IMR-90 (cell line): Measurements from ENCODE around the gene DISC1. TPM values are rescaled to one million over a fixed set of nuclear protein-coding genes. Genes with fewer than 3 reads are reported as not detected.
A peak's percentile ranks its signal among the peaks of the same experiment; 100 is the strongest.

ENCODE experiments used
- ATAC-seq: fragments of 200-7000 bp; cut with Tn5 transposase; 2 replicates; pipeline ENCODE4 v1.9.1; 2020; ENCODE audit warnings: low read depth, mild to moderate bottlenecking, moderate library complexity
- BruUV-seq: library from RNA; stranded (reverse); fragments of 400-500 nt; replicated peaks from 2 replicates; lab custom pipeline; 2021; lab: Mats Ljungman, UMichigan
- CTCF ChIA-PET: fragments of 300-600 bp; formaldehyde crosslinking; extraction: SDS; loops from one replicate; lab custom pipeline; 2021; ENCODE audit warnings: antibody characterized with exemption; lab: Yijun Ruan, JAX
- POLR2A ChIA-PET: fragments of 300-600 bp; sonication (Branson Sonifier 250); formaldehyde crosslinking; loops from one replicate; lab custom pipeline; 2022; ENCODE audit warnings: antibody characterized with exemption; ENCODE audit not compliant: unreplicated experiment; lab: Charles Lee
- DNase-seq: peaks from one replicate; pipeline ENCODE4 v3.0.0; 2013
- H2AFZ ChIP-seq: replicated peaks from 2 replicates; pipeline ENCODE3; 2013; ENCODE audit warnings: low read length, mild to moderate bottlenecking; ENCODE audit not compliant: poor library complexity
- H2AK5ac ChIP-seq: 2 replicates; pipeline ENCODE4 v1.6.1; 2013; ENCODE audit warnings: low read depth, low read length, inconsistent platforms
- H2AK9ac ChIP-seq: replicated peaks from 2 replicates; pipeline ENCODE3; 2013; ENCODE audit warnings: mild to moderate bottlenecking, low read depth, low read length, moderate library complexity; ENCODE audit not compliant: poor library complexity
- H2BK120ac ChIP-seq: 2 replicates; pipeline ENCODE4 v1.6.1; 2013; ENCODE audit warnings: low read depth, low read length, inconsistent platforms
- H2BK15ac ChIP-seq: 3 replicates; pipeline ENCODE4 v1.6.1; 2013; ENCODE audit warnings: low read depth, low read length, inconsistent platforms
- H2BK20ac ChIP-seq: 2 replicates; pipeline ENCODE4 v1.6.1; 2013; ENCODE audit warnings: low read depth, mild to moderate bottlenecking, inconsistent platforms, low read length, moderate library complexity
- H2BK5ac ChIP-seq: 2 replicates; pipeline ENCODE4 v1.6.1; 2013; ENCODE audit warnings: mild to moderate bottlenecking, low read depth, low read length, inconsistent platforms; ENCODE audit not compliant: poor library complexity, severe bottlenecking
- H3K14ac ChIP-seq: replicated peaks from 2 replicates; pipeline ENCODE4 v1.6.1; 2013; ENCODE audit warnings: low read depth, low read length, inconsistent platforms
- H3K18ac ChIP-seq: 2 replicates; pipeline ENCODE4 v1.6.1; 2013; ENCODE audit warnings: low read depth, low read length, control low read depth
- H3K23ac ChIP-seq: 2 replicates; pipeline ENCODE4 v1.6.1; 2013; ENCODE audit warnings: low read depth, low read length, inconsistent platforms
- H3K27ac ChIP-seq: 2 replicates; pipeline ENCODE4 v1.5.1; 2013; ENCODE audit warnings: mild to moderate bottlenecking, control low read depth, low read length; ENCODE audit not compliant: insufficient read depth
- H3K27me3 ChIP-seq: 2 replicates; pipeline ENCODE4 v1.6.1; 2013; ENCODE audit warnings: low read length; ENCODE audit not compliant: control insufficient read depth, insufficient read depth
- H3K36me3 ChIP-seq: 2 replicates; pipeline ENCODE4 v1.6.1; 2013; ENCODE audit warnings: low read length, mixed read lengths; ENCODE audit not compliant: control insufficient read depth, insufficient read depth
- H3K4ac ChIP-seq: 2 replicates; pipeline ENCODE4 v1.6.1; 2013; ENCODE audit warnings: low read depth, low read length, inconsistent platforms
- H3K4me1 ChIP-seq: 2 replicates; pipeline ENCODE4 v1.6.1; 2013; ENCODE audit warnings: low read length, mixed read lengths; ENCODE audit not compliant: control insufficient read depth, insufficient read depth
- H3K4me2 ChIP-seq: 2 replicates; pipeline ENCODE4 v1.6.1; 2013; ENCODE audit warnings: low read depth, mild to moderate bottlenecking, control low read depth, low read length, moderate library complexity
- H3K4me3 ChIP-seq: 2 replicates; pipeline ENCODE4 v1.5.1; 2013; ENCODE audit warnings: low read depth, mild to moderate bottlenecking, control low read depth, low read length, moderate library complexity; ENCODE audit not compliant: insufficient read depth
- H3K56ac ChIP-seq: 2 replicates; pipeline ENCODE4 v1.6.1; 2013; ENCODE audit warnings: low read length, inconsistent platforms; ENCODE audit not compliant: insufficient read depth; ENCODE audit errors: extremely low read depth
- H3K79me1 ChIP-seq, 2 experiments: 2 replicates each; pipeline ENCODE4 v1.6.1; 2013; ENCODE audit warnings: low read length in 2 of 2, inconsistent platforms in 1 of 2, low read depth in 1 of 2
- H3K9ac ChIP-seq: 2 replicates; pipeline ENCODE4 v1.6.1; 2013; ENCODE audit warnings: low read depth, low read length, control low read depth
- H3K9me1 ChIP-seq: 2 replicates; pipeline ENCODE4 v1.6.1; 2013; ENCODE audit warnings: low read length, inconsistent platforms; ENCODE audit not compliant: insufficient read depth
- H3K9me3 ChIP-seq: 2 replicates; pipeline ENCODE4 v1.6.1; 2013; ENCODE audit warnings: low read length; ENCODE audit not compliant: control insufficient read depth, insufficient read depth
- H4K20me1 ChIP-seq: 2 replicates; pipeline ENCODE4 v1.6.1; 2013; ENCODE audit warnings: low read length, inconsistent platforms; ENCODE audit not compliant: insufficient read depth
- H4K5ac ChIP-seq: 2 replicates; pipeline ENCODE4 v1.6.1; 2013; ENCODE audit warnings: mild to moderate bottlenecking, low read depth, low read length, control low read depth
- H4K8ac ChIP-seq, 2 experiments: 2 replicates each; pipeline ENCODE4 v1.6.1; 2013; ENCODE audit warnings: low read depth in 2 of 2, low read length in 2 of 2, control low read depth in 1 of 2, inconsistent platforms in 1 of 2
- H4K91ac ChIP-seq: 2 replicates; pipeline ENCODE4 v1.6.1; 2013; ENCODE audit warnings: low read depth, low read length, inconsistent platforms; ENCODE audit not compliant: insufficient read depth
- CEBPB ChIP-seq: IDR thresholded peaks from 2 replicates; pipeline ENCODE4 v1.6.1; 2012; ENCODE audit warnings: low read depth, low read length, improper control_type of control experiment
- WGBS, 2 experiments: methylation state at CpG; one replicate each; pipeline versions ENCODE4 v1.1.5 to v1.1.7; 2013; ENCODE audit warnings: missing lambda C conversion rate in 2 of 2; ENCODE audit not compliant: insufficient read length in 1 of 2; ENCODE audit errors: extremely low coverage in 2 of 2; 5-methylcytosine and 5-hydroxymethylcytosine counted together
- dilution Hi-C: fragments of 300-500 bp; cut with HindIII; formaldehyde crosslinking; loops from one replicate; pipeline ENCODE4 v1.14.3; 2018; ENCODE audit warnings: low sequenced_read_pairs; ENCODE audit not compliant: unreplicated experiment
- in situ Hi-C: fragments of 300-500 bp; cut with MboI; formaldehyde crosslinking; loops from 3 replicates; pipeline ENCODE4 v1.14.3; 2019; ENCODE audit warnings: low sequenced_read_pairs, inconsistent platforms, mixed read lengths
- intact Hi-C: fragments of 100-400 bp; cut with micrococcal nuclease; formaldehyde crosslinking; loops from 2 replicates; pipeline ENCODE4 v1.10.0; 2022
- polyA plus RNA-seq, 3 experiments: library from polyadenylated mRNA; depleted of rRNA; stranded (reverse); fragments of >200 nt; gene quantifications; 2 replicates each; pipeline ENCODE4 v1.2.3, GENCODE V29; 2012; ENCODE audit warnings: low replicate concordance in 1 of 3
- total RNA-seq: library from RNA; depleted of rRNA; stranded (reverse); fragments of >200 nt; gene quantifications from 2 replicates; pipeline ENCODE4 v1.2.3, GENCODE V29; 2012
- TF ChIP-seq, protein P1 (sequence below): fragments of 150-350 bp; IDR thresholded peaks from 2 replicates; pipeline ENCODE4 v1.6.1; 2016; ENCODE audit warnings: low read depth, mild to moderate bottlenecking, low read length, moderate library complexity, borderline replicate concordance

Gene DISC1
- total and polyA plus RNA-seq, 2 of the 4 experiments (the other 2 are of a cell fraction), result 2.2 to 7.0 TPM

DNA sequence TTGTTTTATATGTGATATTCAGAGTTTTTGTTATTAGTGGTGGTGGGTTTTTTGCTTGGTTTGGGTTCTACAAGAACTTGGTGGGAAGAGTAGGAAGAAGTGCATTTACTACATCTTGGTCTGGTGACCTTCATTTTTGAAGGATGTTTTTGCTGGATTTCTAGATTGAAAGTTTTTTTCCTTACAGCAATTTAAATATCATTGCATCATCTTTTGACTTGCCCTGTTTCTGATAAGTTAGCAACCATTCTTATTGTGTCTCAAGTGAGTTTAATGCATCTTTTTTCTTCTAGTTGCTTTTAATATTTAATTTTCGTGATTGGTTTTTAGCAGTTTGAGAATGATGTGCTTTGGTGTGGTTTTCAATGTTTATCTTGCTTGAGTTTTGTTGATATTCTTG is 447.7 kb downstream of the DISC1 start:
- no peak overlapping the region for H2AK5ac ChIP-seq
- no peak overlapping the region for H4K5ac ChIP-seq
- no peak overlapping the region for H4K8ac ChIP-seq
- intact Hi-C loops, result no loop called here
- POLR2A ChIA-PET, result no interaction called here
- H2AFZ ChIP-seq, result no peak overlapping the region
- WGBS, 2 experiments, result no CpG with 5 or more reads among the region's 1 CpG
- H3K4me3 ChIP-seq, result no peak overlapping the region
- H4K91ac ChIP-seq, result no peak overlapping the region
- no peaks in the 10 kb centered on the region for H4K20me1 ChIP-seq
- DNase-seq (no peak), ATAC-seq (no peak)
- no peak overlapping the region for H2BK20ac ChIP-seq
- no peaks in the 10 kb centered on the region for H3K27me3 ChIP-seq
- no peak overlapping the region for H3K23ac ChIP-seq
- no peaks in the 10 kb centered on the region for H3K9me3 ChIP-seq
- H3K9me1 ChIP-seq, result no peaks in the 10 kb centered on the region
- CTCF ChIA-PET, result no interaction called here
- H3K4ac ChIP-seq, result no peak overlapping the region
- dilution Hi-C loops, result no loop called here
- H3K27ac ChIP-seq, result no peak overlapping the region
- H2BK15ac ChIP-seq, result no peak overlapping the region
- TF ChIP-seq CEBPB, result peak; percentile 65; the same call in 1 of the 2 replicates
- TF ChIP-seq, protein P1, sequence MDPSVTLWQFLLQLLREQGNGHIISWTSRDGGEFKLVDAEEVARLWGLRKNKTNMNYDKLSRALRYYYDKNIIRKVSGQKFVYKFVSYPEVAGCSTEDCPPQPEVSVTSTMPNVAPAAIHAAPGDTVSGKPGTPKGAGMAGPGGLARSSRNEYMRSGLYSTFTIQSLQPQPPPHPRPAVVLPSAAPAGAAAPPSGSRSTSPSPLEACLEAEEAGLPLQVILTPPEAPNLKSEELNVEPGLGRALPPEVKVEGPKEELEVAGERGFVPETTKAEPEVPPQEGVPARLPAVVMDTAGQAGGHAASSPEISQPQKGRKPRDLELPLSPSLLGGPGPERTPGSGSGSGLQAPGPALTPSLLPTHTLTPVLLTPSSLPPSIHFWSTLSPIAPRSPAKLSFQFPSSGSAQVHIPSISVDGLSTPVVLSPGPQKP, result no peak
- H3K18ac ChIP-seq, result no peak overlapping the region
- no TSS peak for BruUV-seq
- no peak overlapping the region for H3K9ac ChIP-seq
- no peak overlapping the region for H3K14ac ChIP-seq
- in situ Hi-C loops, result no loop called here
- no peak overlapping the region for H3K56ac ChIP-seq
- no peaks in the 10 kb centered on the region for H3K4me1 ChIP-seq
- H2BK120ac ChIP-seq, result no peak overlapping the region
- no peak overlapping the region for H2BK5ac ChIP-seq
- no peak overlapping the region for H2AK9ac ChIP-seq
- H3K36me3 ChIP-seq, result no peaks in the 10 kb centered on the region
- no peak overlapping the region for H3K4me2 ChIP-seq
- H3K79me1 ChIP-seq, result no peaks in the 10 kb centered on the region
